Fibroblast of skin of left quadriceps (primary cell): Measurements from ENCODE around the gene NOS1.
"Not testable (repeated sequence)": the region's sequence is repeated elsewhere in the genome, so short reads cannot be mapped to it uniquely, and the experiment has no call there.

ENCODE experiments used
- DNase-seq, 2 experiments: peaks; one replicate each; pipeline ENCODE4 v3.0.0-alpha.2; 2013; ENCODE audit warnings: low read depth in 2 of 2

NOS1 gene

GRCh38 chr12:117209626-117210025 is 151.8 kb downstream of the NOS1 start:
- no peak for DNase-seq

GRCh38 chr12:117208811-117209455 is 152.5 kb downstream of the NOS1 start:
- no peak for DNase-seq

GRCh38 chr12:117208206-117208605 is 153.2 kb downstream of the NOS1 start:
- no peak for DNase-seq

- no peak for DNase-seq
Observed at GRCh38 chr12:117207675-117208074, 153.8 kb downstream of the NOS1 start.

- no peak for DNase-seq
Observed at GRCh38 chr12:117202556-117202955, 158.9 kb downstream of the NOS1 start.

GRCh38 chr12:117202033-117202432 is 159.4 kb downstream of the NOS1 start:
- DNase-seq = no peak

- DNase-seq = not testable (repeated sequence)
Observed at GRCh38 chr12:117199956-117200744, 161.3 kb downstream of the NOS1 start.

GRCh38 chr12:117196334-117196733 is 165.1 kb downstream of the NOS1 start:
- DNase-seq = not testable (repeated sequence)

GRCh38 chr12:117195027-117195426 is 166.4 kb downstream of the NOS1 start:
- DNase-seq = not testable (repeated sequence)

- DNase-seq = no peak
Observed at GRCh38 chr12:117193903-117194302, 167.5 kb downstream of the NOS1 start.

GRCh38 chr12:117192581-117192980 is 168.8 kb downstream of the NOS1 start:
- DNase-seq = not testable (repeated sequence)

GRCh38 chr12:117192057-117192456 is 169.4 kb downstream of the NOS1 start:
- DNase-seq = no peak

GRCh38 chr12:117190210-117190781 is 171.1 kb downstream of the NOS1 start, which contains the start of gene FBXO21:
TSS of gene FBXO21 (minus strand) at chr12:117190470. CDS start at chr12:117190456, 14 bp downstream.
- peak; percentile 62 to 70 for DNase-seq

GRCh38 chr12:117189725-117190209 is 171.7 kb downstream of the NOS1 start:
- DNase-seq = no peak

GRCh38 chr12:117188961-117189724 is 172.3 kb downstream of the NOS1 start:
- no peak for DNase-seq

GRCh38 chr12:117188121-117188665 is 173.2 kb downstream of the NOS1 start:
- DNase-seq = no peak

GRCh38 chr12:117187421-117187820 is 174.0 kb downstream of the NOS1 start:
- DNase-seq = no peak

GRCh38 chr12:117182866-117183265 is 178.6 kb downstream of the NOS1 start:
- DNase-seq = no peak

- not testable (repeated sequence) for DNase-seq
Observed at GRCh38 chr12:117181468-117181843, 180.0 kb downstream of the NOS1 start.

- no peak for DNase-seq
Observed at GRCh38 chr12:117180758-117181467, 180.5 kb downstream of the NOS1 start.

- DNase-seq = no peak
Observed at GRCh38 chr12:117178745-117179144, 182.7 kb downstream of the NOS1 start.
